HL-60/S4 (cell line): Measurements from ENCODE around the gene ONECUT2.
"Not testable (repeated sequence)": the region's sequence is repeated elsewhere in the genome, so short reads cannot be mapped to it uniquely, and the experiment has no call there.

Experiments
- in situ Hi-C: fragments of 300-500 bp; cut with MboI; formaldehyde crosslinking; loops from 2 replicates; pipeline ENCODE4 v1.14.3; 2022; ENCODE audit warnings: low sequenced_read_pairs

The ONECUT2 gene

DNA sequence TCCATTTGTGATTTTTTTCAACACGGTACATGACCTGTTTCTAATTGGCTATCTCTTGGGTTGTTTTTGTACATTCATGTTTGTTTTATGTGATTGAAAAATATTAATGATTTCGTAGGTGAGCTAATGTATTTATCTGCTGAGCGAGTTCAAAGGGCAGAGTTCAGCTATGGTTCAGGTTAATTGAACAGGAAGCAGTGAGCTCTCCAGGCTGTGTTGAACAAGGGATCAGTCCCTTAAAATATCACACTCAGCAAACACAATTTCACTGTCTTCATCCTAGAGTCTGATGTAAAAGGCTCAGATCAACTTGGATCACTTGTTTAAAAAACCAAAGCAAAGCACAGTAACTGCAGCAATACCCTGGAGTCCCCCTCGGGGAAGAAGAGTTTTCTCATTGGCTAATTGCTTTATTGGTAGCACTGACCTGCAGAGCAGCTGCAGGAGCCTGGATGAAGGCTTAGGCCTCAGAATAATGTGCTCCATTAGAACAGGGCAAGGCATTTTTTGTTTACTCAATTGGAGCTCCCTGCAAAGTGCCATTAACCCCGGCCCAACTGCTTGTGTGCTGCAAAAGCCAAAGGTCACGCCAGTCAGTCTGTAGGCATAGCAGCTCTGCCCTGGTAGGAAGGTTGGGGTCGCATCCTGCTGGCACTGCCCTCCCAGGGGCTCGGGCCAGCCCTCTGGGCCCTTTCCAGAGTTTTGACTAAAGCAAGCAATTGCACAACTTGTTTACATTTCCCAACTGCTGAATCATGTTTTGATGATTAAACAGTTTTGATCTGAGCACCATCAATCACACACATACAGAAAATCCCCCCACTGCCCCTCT, 10.5 kb downstream of the ONECUT2 start:
- in situ Hi-C loops = no loop called here

DNA sequence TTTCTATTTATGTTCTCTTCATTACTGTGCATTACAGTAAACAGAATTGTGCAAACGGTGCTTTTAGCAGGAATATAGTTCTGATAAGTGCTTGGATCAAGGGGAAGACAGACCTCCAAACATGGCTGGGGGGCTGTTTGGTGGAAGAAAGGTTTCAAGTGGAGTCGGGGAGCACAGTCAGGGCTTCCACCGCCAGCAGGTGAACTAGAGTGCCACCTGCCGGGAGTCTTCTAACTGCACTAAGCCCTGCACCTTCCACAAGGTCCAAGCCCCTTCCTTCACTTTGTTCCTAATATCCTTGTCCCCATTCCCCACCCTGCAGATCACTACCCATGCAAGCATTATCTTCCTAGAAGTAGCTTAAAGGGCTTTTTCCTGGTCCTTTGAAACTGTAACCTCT, 11.1 kb downstream of the ONECUT2 start:
- in situ Hi-C loops = no loop called here

GRCh38 chr18:57447154-57447621, 12.0 kb downstream of the ONECUT2 start:
- in situ Hi-C loops = no loop called here

DNA sequence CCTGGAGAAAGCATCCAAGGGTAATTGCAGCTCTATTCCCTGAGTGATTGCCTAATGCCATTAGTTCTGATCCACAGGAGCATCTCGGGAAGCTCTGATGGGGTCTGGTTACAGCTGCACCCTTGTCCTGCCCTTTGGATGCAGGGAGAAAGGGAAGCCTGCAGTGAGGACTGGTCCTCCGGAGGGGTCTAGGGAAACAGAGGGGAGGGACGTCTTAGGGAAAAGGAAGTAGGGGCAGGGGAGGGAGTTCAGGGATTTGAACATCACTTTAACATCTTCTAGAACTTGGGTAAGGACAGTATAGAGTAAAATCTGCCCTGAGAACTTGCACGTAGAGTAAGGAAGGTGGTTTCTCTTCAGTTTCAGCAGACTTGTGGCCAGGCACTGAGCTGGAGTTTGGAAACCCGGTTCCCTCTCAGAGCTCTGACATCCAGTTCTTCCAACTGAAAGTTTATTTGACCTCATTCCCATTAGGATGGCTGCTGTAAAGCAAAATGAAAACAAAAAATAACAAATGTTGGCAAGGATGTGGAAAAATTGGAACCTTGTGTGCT, 20.5 kb downstream of the ONECUT2 start:
- in situ Hi-C loops = no loop called here

- in situ Hi-C loops = no loop called here
Measured at GRCh38 chr18:57461652-57462269, 26.6 kb downstream of the ONECUT2 start.

DNA sequence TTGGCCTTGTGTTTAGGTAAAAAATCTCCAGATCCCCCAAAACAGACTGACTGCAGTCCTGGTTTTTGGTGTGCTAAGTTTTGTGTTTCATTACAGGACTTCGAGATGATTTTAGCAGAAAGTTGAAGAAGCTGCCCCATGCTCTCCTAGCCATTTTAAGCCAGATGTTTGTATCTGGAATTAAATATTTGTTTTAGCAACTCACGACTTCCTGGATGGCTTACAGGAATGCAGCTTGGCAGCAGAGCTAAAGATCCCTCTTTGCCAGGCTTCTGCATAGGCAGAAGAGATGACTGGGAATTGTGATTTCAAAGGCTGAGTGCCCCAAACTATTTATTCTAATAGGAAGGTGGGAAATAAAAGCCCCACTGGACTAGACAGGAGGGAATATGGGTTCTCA, 31.1 kb downstream of the ONECUT2 start:
- in situ Hi-C loops = no loop called here

DNA sequence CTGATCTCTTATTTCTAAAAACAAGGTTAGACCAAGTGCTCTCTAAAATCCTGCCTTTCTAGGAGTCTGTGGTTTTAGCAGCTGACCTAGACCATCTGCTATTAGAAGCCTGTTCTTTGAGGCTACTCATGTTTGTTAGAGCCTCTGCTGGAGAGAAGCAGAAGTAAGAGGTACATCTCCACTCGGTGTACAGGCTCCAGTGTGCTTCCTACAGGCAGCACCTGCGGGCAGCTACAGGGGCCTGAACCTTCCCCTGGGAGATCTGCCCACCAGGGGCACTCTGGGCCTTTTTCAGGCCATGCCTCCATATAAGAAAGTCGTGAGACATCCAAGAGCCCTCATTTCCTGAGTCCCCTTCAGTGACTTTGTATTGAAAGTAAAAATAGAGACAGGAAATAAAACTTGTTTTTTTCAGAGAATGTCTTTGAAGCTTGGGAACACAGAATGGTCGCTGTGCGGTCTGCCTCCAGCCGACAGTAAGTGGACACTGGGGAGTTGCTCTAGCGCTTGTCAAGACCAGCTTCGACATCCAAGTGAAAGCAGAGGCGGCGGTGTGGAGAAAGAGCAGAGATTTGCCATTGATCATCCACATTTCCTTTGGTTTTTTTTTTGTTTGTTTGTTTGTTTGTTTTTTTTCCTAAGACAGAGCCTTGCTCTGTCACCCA, 31.7 kb downstream of the ONECUT2 start:
- in situ Hi-C loops = no loop called here

GRCh38 chr18:57469884-57470283, 34.7 kb downstream of the ONECUT2 start:
- in situ Hi-C loops = no loop called here

DNA sequence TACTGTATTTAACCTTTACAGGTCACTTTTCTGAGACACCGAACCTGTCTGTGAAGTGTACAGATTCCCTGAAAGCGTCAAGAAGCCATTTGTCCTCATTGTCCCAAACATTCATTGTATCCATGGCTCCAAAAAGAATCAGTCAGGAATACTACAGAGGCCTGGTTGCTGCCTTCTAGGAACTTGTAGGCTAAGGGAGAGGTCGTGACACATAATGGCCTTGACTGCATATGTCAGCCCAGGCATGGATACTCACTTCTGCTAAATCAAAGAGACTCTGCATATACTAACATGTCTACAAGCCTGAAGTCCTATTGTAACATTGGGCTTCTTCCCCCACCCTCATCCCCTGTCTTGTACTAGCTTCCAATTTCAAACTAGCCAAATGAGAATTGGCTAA, 40.2 kb downstream of the ONECUT2 start:
- in situ Hi-C loops = no loop called here

- in situ Hi-C loops = no loop called here
Measured at GRCh38 chr18:57475903-57476302, 40.7 kb downstream of the ONECUT2 start.

DNA sequence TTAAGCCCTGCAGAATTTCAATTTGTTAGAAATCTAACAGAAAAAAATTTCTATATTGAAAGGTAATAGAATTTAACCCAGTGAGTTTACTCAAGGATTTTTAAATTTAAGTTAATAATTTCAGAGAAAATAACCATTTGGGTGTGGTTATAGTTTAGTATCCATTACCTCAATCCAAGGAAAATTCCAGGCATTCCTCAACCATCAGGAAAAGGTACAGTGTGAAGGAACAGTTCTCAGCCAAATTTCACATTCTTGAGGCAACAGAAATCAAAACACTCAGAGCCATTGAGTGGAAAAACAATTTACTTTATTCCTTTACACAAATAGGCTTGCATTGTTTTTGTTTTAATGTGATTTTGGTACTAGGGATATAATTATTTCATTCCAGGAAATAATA, 45.6 kb downstream of the ONECUT2 start:
- in situ Hi-C loops = no loop called here

DNA sequence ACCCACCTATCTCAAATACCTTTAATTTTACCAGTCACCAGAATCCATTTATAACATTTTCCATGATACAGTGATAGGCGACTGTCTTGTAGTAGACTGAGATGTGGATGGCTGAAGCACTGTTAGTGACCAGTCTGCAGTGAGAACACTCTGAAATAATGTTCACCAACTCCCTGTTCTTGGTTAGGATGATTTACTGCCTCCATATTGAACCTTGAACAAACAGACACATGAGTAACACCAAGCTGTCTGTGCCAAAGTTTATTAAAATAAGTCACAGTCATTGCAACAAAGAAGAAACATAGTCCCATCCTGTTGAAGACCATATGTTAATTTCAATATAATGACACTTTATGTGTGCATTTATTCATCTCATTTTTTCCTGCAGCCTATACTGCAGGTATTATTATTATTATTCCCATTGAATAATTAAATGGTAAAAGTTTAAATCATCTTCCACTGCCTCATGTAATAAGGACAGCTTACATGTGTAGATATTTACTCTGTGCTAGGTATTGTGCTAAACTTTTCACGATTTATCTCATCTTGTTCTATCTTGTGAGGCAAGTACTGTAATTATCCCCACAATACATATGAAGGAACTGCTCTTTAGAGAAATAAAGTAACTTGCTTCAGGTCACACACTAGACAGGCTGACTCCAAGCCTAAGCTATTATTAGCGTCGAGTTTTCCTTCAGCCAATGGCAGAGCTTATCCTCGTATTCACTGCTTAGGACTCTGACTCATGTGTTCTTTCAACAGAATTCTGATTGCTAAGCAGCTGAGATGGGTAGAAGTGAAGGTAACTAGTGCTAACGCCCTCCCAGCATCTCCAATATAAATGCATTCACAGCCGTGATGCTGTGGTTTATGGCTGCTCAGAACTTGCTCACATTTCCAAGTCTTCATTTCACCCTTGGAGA, 62.5 kb downstream of the ONECUT2 start:
- in situ Hi-C loops = no loop called here

DNA sequence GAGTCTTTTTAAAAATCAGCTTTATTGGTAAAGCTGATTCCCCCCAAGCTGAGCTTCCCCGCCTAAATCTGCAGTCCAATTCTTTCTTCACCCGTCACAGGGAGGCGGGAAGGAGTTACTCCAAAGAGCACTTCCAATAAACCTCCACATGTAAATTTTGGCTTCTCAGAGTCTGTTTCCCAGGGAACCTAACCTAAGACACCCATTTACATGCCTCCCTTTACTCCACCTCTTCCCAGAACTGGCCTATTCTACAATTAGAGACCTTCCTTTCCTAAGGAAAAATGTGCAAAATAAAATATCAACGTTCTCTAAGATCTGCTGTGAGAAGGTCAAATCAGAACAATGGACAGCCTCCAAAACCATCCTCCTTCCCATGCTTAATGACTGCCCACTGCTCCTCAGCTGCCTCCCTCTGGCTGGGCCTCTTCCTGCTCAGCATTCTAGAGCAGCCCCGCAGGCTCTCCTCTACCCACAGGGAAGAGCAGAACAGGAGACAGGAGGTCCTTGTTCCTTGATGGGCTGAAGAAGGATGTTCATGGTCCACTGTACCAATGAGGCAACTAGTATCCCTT, 63.6 kb downstream of the ONECUT2 start:
- in situ Hi-C loops = no loop called here

- in situ Hi-C loops = no loop called here
Measured at GRCh38 chr18:57502624-57503023, 67.5 kb downstream of the ONECUT2 start.

- in situ Hi-C loops = no loop called here
Measured at GRCh38 chr18:57505231-57505630, 70.1 kb downstream of the ONECUT2 start.

- in situ Hi-C loops = no loop called here
Measured at GRCh38 chr18:57516056-57516455, 80.9 kb downstream of the ONECUT2 start.

DNA sequence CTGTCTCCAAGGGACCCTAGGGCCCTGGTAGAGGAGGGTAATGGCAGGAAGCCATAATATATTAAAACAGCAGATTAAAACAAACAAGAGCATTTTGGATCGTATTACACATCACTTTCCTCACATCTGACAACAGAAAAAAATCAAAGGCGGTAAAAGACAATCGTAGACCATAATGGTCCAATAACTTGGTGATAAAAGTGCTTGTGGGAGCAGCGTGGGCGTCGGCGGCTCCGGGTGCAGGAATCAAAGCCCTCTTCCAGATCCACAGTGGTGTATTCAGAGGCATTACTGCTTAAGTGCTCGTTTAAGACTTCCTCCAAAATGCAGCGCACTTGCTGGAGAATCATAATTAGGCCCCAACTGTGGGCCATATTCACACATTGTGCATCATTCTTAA, 83.4 kb downstream of the ONECUT2 start:
- in situ Hi-C loops = no loop called here

DNA sequence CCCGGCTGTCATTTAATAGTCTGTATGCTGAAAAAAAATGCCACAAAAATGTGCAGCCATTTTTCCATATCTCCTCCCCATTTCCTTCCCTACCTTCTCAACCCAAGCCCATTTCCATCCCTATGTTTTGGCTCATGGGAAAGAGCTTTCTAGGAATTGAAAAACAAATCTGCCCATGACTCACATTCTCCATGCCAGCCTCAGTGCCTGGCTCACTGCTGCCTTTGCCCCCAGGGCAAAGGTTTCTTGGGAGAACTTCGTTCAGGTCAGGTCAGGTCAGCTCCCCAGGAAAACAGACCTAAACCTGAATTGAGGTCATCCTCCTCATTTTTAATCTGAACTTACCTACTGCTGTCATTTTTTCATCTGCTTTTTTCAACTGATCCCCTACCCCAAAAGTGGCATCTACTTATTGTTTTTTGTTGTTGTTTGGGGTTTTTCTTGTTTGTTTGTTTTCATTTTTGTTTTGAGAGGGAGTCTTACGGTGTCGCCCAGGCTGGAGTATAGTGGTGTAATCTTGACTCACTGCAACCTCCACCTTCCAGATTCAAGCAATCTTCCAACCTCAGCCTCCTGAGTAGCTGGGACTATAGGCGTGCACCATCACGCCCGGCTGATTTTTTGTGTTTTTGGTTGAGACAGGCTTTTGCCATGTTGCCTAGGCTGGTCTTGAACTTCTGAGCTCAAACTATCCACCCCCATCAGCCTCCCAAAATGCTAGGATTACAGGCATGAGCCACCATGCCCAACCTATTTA, 84.7 kb downstream of the ONECUT2 start:
- in situ Hi-C loops = no loop called here

DNA sequence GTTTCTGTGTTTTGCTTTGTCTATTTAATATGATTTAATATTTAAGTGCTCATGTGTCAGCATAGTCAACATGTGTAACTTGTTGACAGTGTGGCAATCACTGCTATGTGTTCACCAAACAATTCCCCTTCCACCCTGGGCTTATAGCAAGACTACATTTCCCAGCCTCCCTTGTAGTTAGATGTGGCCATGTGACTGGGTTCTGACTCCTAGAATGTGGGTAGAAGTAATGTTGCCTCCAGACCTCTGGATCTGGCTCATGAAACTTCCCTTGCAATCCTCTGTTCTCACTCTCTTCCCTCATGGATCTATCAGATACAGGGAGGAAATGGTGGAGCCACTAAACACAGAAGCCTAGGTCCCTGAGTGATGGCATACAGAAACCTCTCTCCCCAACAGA, 87.2 kb downstream of the ONECUT2 start:
- in situ Hi-C loops = not testable (repeated sequence)
